ENCODE results near the gene HIVEP2. TPM values are rescaled to one million over a fixed set of nuclear protein-coding genes. Genes with fewer than 3 reads are reported as not detected.
A peak's percentile ranks its signal among the peaks of the same experiment; 100 is the strongest.

The HIVEP2 gene
- total and polyA plus RNA-seq, 2 donors (not counting 3 experiments of a cell fraction or from before 2014, with no cell fraction given), result 1.3 to 4.7 TPM

- Histone ChIP-seq H3K4me3 (replicated peaks in 1 of 3; ENCODE audit: insufficient read depth in 1 of 3, low read depth in 1 of 3, low read length in 3 of 3) (no peak overlapping the region), H3K9me1 (replicated peaks; ENCODE audit: control insufficient read depth, extremely low read depth, insufficient read depth, low read length) (no peaks in the 10 kb centered on the region), H3K27me3 (ENCODE audit: control insufficient read depth in 2 of 2, insufficient read depth in 2 of 2, low read length in 2 of 2) (no peaks in the 10 kb centered on the region), H2AFZ (ENCODE audit: low read depth, low read length) (no peak overlapping the region), H3K4me2 (ENCODE audit: insufficient read depth, low read length) (no peak overlapping the region), H3K36me3 (ENCODE audit: control insufficient read depth in 2 of 2, extremely low read depth in 1 of 2, insufficient read depth in 2 of 2, low read length in 2 of 2) (no peaks in the 10 kb centered on the region), H3K27ac (ENCODE audit: insufficient read depth, low read depth, low read length) (no peak overlapping the region), H3K9ac (replicated peaks; ENCODE audit: extremely low read depth, insufficient read depth, low read length) (no peak overlapping the region), H3K9me3 (replicated peaks; ENCODE audit: control insufficient read depth, insufficient read depth, low read length) (no peaks in the 10 kb centered on the region), H3K4me1 (ENCODE audit: control insufficient read depth, extremely low read depth, insufficient read depth, low read length) (peaks cover 16% of the 10 kb centered on the region), H4K20me1 (replicated peaks; ENCODE audit: control insufficient read depth, extremely low read depth, insufficient read depth, low read length) (no peaks in the 10 kb centered on the region), H3K79me2 (ENCODE audit: control insufficient read depth, insufficient read depth, low read length) (no peaks in the 10 kb centered on the region)
- ChIA-PET POLR2A (no interaction called here), CTCF (interaction anchor here (0.7 to 2.8 kb wide), 9 partner anchors 12 to 501 kb away, joined by 3 to 13 read pairs (median 4); no protein-coding TSS in a partner anchor)
- peak; percentile 50 for DNase-seq (ENCODE audit: low read depth, low spot score)
- BruUV-seq (replicated peaks), result no TSS peak
- intact Hi-C loops (cut with micrococcal nuclease), result loop anchor here (1.0 kb wide), 4 partner anchors 40 to 232 kb away; no protein-coding TSS in a partner anchor
- FAIRE-seq, result no peak
- TF ChIP-seq JUN (IDR thresholded peaks at IDR 0.05; ENCODE audit: borderline replicate concordance, insufficient read depth, insufficient read length, low read depth), result no peak
- no peak for TF ChIP-seq MAX (IDR thresholded peaks at IDR 0.05; ENCODE audit: insufficient read depth, insufficient read length)
- dilution Hi-C loops (cut with MboI; ENCODE audit: extremely low pct_ligation_motif_present, low sequenced_read_pairs), result no loop called here
Measured at GRCh38 chr6:142925575-142926110, 19.3 kb downstream of the HIVEP2 start.

- ChIA-PET CTCF (no interaction called here), POLR2A (no interaction called here)
- no peak overlapping the region for H3K4me2 ChIP-seq (ENCODE audit: insufficient read depth, low read length)
- no peak overlapping the region for H2AFZ ChIP-seq (ENCODE audit: low read depth, low read length)
- TF ChIP-seq CTCF (IDR thresholded peaks at IDR 0.05; ENCODE audit: extremely low read depth in 1 of 2, insufficient read depth in 1 of 2, low read depth in 1 of 2, low read length in 2 of 2), result no peak
- TF ChIP-seq MYC (IDR thresholded peaks at IDR 0.05; ENCODE audit: low read depth, low read length), result no peak
- no peak for TF ChIP-seq POLR2AphosphoS5 (IDR thresholded peaks at IDR 0.05; ENCODE audit: insufficient read depth, low read depth, low read length)
- no peak for TF ChIP-seq POLR2A (IDR thresholded peaks at IDR 0.05; ENCODE audit: low read depth, low read length)
- no peak for TF ChIP-seq JUN (IDR thresholded peaks at IDR 0.05; ENCODE audit: borderline replicate concordance, insufficient read depth, insufficient read length, low read depth)
- TF ChIP-seq EZH2 (IDR thresholded peaks at IDR 0.05; ENCODE audit: borderline replicate concordance, low read depth, low read length, severe bottlenecking), result no peak
- TF ChIP-seq MAX (IDR thresholded peaks at IDR 0.05; ENCODE audit: insufficient read depth, insufficient read length), result no peak
- no peaks in the 10 kb centered on the region for H4K20me1 ChIP-seq (replicated peaks; ENCODE audit: control insufficient read depth, extremely low read depth, insufficient read depth, low read length)
- no peaks in the 10 kb centered on the region for H3K9me3 ChIP-seq (replicated peaks; ENCODE audit: control insufficient read depth, insufficient read depth, low read length)
- H3K9ac ChIP-seq (replicated peaks; ENCODE audit: extremely low read depth, insufficient read depth, low read length), result no peak overlapping the region
- H3K27ac ChIP-seq (ENCODE audit: insufficient read depth, low read depth, low read length), result no peak overlapping the region
- peak; percentile 48 for FAIRE-seq
- no peaks in the 10 kb centered on the region for H3K79me2 ChIP-seq (ENCODE audit: control insufficient read depth, insufficient read depth, low read length)
- H3K27me3 ChIP-seq (ENCODE audit: control insufficient read depth in 2 of 2, insufficient read depth in 2 of 2, low read length in 2 of 2), result no peaks in the 10 kb centered on the region
- no peaks in the 10 kb centered on the region for H3K9me1 ChIP-seq (replicated peaks; ENCODE audit: control insufficient read depth, extremely low read depth, insufficient read depth, low read length)
- no TSS peak for BruUV-seq (replicated peaks)
- H3K36me3 ChIP-seq (ENCODE audit: control insufficient read depth in 2 of 2, extremely low read depth in 1 of 2, insufficient read depth in 2 of 2, low read length in 2 of 2), result no peaks in the 10 kb centered on the region
- intact Hi-C loops (cut with micrococcal nuclease) (no loop called here), dilution Hi-C loops (cut with MboI; ENCODE audit: extremely low pct_ligation_motif_present, low sequenced_read_pairs) (no loop called here)
- H3K4me1 ChIP-seq (ENCODE audit: control insufficient read depth, extremely low read depth, insufficient read depth, low read length), result no peaks in the 10 kb centered on the region
- DNase-seq (ENCODE audit: low read depth, low spot score), result peak; percentile 35
- H3K4me3 ChIP-seq (replicated peaks in 1 of 3; ENCODE audit: insufficient read depth in 1 of 3, low read depth in 1 of 3, low read length in 3 of 3), result no peak overlapping the region
Measured at GRCh38 chr6:142918339-142919042, 26.5 kb downstream of the HIVEP2 start.
